Thyroid gland (tissue), 4 donors: ENCODE measurements around the gene CDC42SE1.

ENCODE experiments used
- CTCF ChIP-seq, 6 experiments: fragments of 200-600 bp in 3 of 6; fragments of 450-650 bp in 3 of 6; sonication (generic) in 3 of 6; IDR thresholded peaks; one replicate each; pipeline ENCODE4 v1.5.1; 2016 to 2019; ENCODE audit warnings: antibody characterized with exemption in 6 of 6, mild to moderate bottlenecking in 2 of 6, inconsistent platforms in 1 of 6, moderate library complexity in 1 of 6
- POLR2A ChIP-seq, 2 donors: fragments of 450-650 bp; IDR thresholded peaks; one replicate each; pipeline ENCODE4 v1.6.1; 2017; ENCODE audit warnings: antibody characterized with exemption in 2 of 2, mild to moderate bottlenecking in 2 of 2, moderate library complexity in 1 of 2

DNA sequence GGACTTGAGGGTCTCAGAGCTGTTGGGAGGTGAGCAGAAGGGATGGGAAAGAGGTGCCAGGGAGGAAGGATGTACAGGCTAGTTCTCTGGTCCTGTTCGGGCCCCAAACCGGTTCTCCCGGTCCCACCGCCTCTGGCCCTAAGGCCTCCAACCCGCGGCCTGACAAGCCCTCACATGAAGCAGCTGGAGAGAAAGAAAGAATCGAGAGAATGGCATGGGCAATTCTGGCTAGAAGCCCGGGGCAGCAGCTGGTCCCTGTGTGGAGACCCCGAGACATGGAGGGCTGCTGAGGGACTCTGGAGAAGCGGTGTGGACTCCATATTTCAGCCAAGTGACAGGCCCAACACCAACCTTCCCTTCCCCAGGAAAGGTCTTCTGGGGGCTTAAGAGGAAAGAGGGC is 730 bp downstream of the CDC42SE1 start:
- TF ChIP-seq CTCF (IDR thresholded peaks at IDR 0.05): no peak
- TF ChIP-seq POLR2A (IDR thresholded peaks at IDR 0.05): no peak
